A549 (cell line): Measurements from ENCODE around the gene IGSF22. TPM values are rescaled to one million over a fixed set of nuclear protein-coding genes. Genes with fewer than 3 reads are reported as not detected.

Experiments used
- ATAC-seq, 2 experiments: fragments of 200-7000 bp in 1 of 2; fragments of >200 bp in 1 of 2; cut with Nextera tagmentation in 1 of 2; cut with Tn5 transposase in 1 of 2; 3 replicates each; pipeline versions ENCODE4 v1.8.0 to v1.9.1; 2018 to 2020; ENCODE audit warnings: mild to moderate bottlenecking in 1 of 2, moderate library complexity in 1 of 2
- CTCF ChIA-PET: fragments of 300-600 bp; sonication (Branson Sonifier 250); formaldehyde crosslinking; extraction: SDS; loops from one replicate; lab custom pipeline; 2021; ENCODE audit warnings: antibody characterized with exemption, inconsistent platforms; lab: Yijun Ruan, JAX
- POLR2A ChIA-PET: fragments of 350-600 bp; formaldehyde crosslinking; extraction: SDS; loops from one replicate; lab custom pipeline; 2021; ENCODE audit warnings: antibody characterized with exemption, inconsistent platforms; lab: Yijun Ruan, JAX
- DNase-seq, 2 experiments: peaks; one replicate each; pipeline versions ENCODE4 v3.0.0 to v3.0.0-alpha.2; 2011 to 2016; ENCODE audit warnings: low read depth in 1 of 2, low spot score in 1 of 2
- FAIRE-seq: peaks from 2 replicates; lab custom pipeline; 2011; peaks lifted over from hg19 to GRCh38; lab: Jason Lieb, UNC
- H3K27ac ChIP-seq, 2 experiments: fragments of >200 bp; sonication (Bioruptor Twin); formaldehyde crosslinking; 3 replicates each; pipeline ENCODE4 v1.5.1; 2016 to 2017
- H3K4me1 ChIP-seq: fragments of >200 bp; sonication (Bioruptor Twin); formaldehyde crosslinking; 3 replicates; pipeline ENCODE4 v1.6.1; 2016
- H3K4me2 ChIP-seq: fragments of >200 bp; sonication (Bioruptor Twin); formaldehyde crosslinking; 3 replicates; pipeline ENCODE4 v1.6.1; 2016
- H3K4me3 ChIP-seq: fragments of >200 bp; sonication (Bioruptor Twin); formaldehyde crosslinking; 3 replicates; pipeline ENCODE4 v1.5.1; 2016
- H3K9me3 ChIP-seq: fragments of >200 bp; sonication (Bioruptor Twin); formaldehyde crosslinking; 3 replicates; pipeline ENCODE4 v1.6.1; 2016
- CBX8 ChIP-seq: fragments of 200-600 bp; sonication (generic); IDR thresholded peaks from 2 replicates; pipeline ENCODE4 v1.6.1; 2016
- CEBPB ChIP-seq, 2 experiments: fragments of >200 bp in 1 of 2; sonication (Bioruptor Twin) in 1 of 2; formaldehyde crosslinking in 1 of 2; IDR thresholded peaks; 2 replicates each; pipeline ENCODE4 v1.6.1; 2012 to 2016
- EP300 ChIP-seq, 2 experiments: fragments of >200 bp; sonication (Bioruptor Twin); formaldehyde crosslinking; IDR thresholded peaks; 2 replicates in 1 of 2; 3 replicates in 1 of 2; pipeline ENCODE4 v1.6.1; 2016 to 2017
- ESRRA ChIP-seq: fragments of 150-350 bp; IDR thresholded peaks from 2 replicates; pipeline ENCODE4 v1.6.1; 2014; ENCODE audit warnings: mild to moderate bottlenecking, low read length, borderline replicate concordance
- FOSL2 ChIP-seq, 2 experiments: fragments of 450-650 bp in 1 of 2; fragments of >200 bp in 1 of 2; sonication (Bioruptor Twin) in 1 of 2; formaldehyde crosslinking; IDR thresholded peaks; 2 replicates each; pipeline versions ENCODE4 v1.5.0 to v1.6.1; 2016 to 2020; ENCODE audit warnings: mild to moderate bottlenecking in 1 of 2, moderate library complexity in 1 of 2
- HOXB5 ChIP-seq: fragments of 250-450 bp; sonication (Bioruptor Pico); IDR thresholded peaks from 2 replicates; pipeline ENCODE4 v1.5.0; 2020; ENCODE audit warnings: mild to moderate bottlenecking, moderate library complexity
- JUNB ChIP-seq: fragments of >200 bp; sonication (Bioruptor Twin); formaldehyde crosslinking; IDR thresholded peaks from 2 replicates; pipeline ENCODE4 v1.6.1; 2016
- KDM1A ChIP-seq: fragments of 200-600 bp; sonication (generic); IDR thresholded peaks from 2 replicates; pipeline ENCODE4 v1.6.1; 2016; ENCODE audit warnings: low read depth, mild to moderate bottlenecking
- MAFK ChIP-seq: fragments of 450-650 bp; IDR thresholded peaks from 2 replicates; pipeline ENCODE4 v1.6.1; 2014; ENCODE audit not compliant: partially characterized antibody
- MYC ChIP-seq: IDR thresholded peaks from 2 replicates; pipeline ENCODE4 v1.6.1; 2012; ENCODE audit warnings: mild to moderate bottlenecking, inconsistent platforms, low read length, improper control_type of control experiment, borderline replicate concordance
- NFE2L2 ChIP-seq: fragments of 150-350 bp; conservative IDR thresholded peaks from 2 replicates; pipeline ENCODE4 v1.6.1; 2014; ENCODE audit warnings: low read length
- POLR2A ChIP-seq: IDR thresholded peaks from 2 replicates; pipeline ENCODE4 v1.6.1; 2012; ENCODE audit warnings: mild to moderate bottlenecking, low read length
- POLR2AphosphoS2 ChIP-seq: conservative IDR thresholded peaks from 2 replicates; pipeline ENCODE4 v1.6.1; 2012; ENCODE audit warnings: low read length, improper control_type of control experiment, inconsistent platforms
- RAD21 ChIP-seq, 2 experiments: fragments of >200 bp in 1 of 2; sonication (Bioruptor Twin) in 1 of 2; formaldehyde crosslinking in 1 of 2; IDR thresholded peaks in 1 of 2; conservative IDR thresholded peaks in 1 of 2; 2 replicates in 1 of 2; 3 replicates in 1 of 2; pipeline ENCODE4 v1.6.1; 2012 to 2018; ENCODE audit warnings: inconsistent platforms in 1 of 2
- RCOR1 ChIP-seq: fragments of 150-350 bp; IDR thresholded peaks from 2 replicates; pipeline ENCODE4 v1.6.1; 2014; ENCODE audit warnings: antibody characterized with exemption, low read length, low read depth
- RNF2 ChIP-seq: fragments of 200-600 bp; sonication (generic); IDR thresholded peaks from 2 replicates; pipeline ENCODE4 v1.6.1; 2016; ENCODE audit warnings: low read depth, mild to moderate bottlenecking, antibody characterized with exemption, moderate library complexity, borderline replicate concordance
- SMC3 ChIP-seq: fragments of >200 bp; sonication (Bioruptor Twin); formaldehyde crosslinking; IDR thresholded peaks from 3 replicates; pipeline ENCODE4 v1.6.1; 2018; ENCODE audit warnings: inconsistent platforms
- ZC3H11A ChIP-seq: fragments of 450-650 bp; IDR thresholded peaks from 2 replicates; pipeline ENCODE4 v1.6.1; 2014; ENCODE audit warnings: antibody characterized with exemption, mild to moderate bottlenecking
- ZFP36 ChIP-seq: fragments of 450-650 bp; IDR thresholded peaks from 2 replicates; pipeline ENCODE4 v1.6.1; 2014; ENCODE audit warnings: borderline replicate concordance; ENCODE audit not compliant: partially characterized antibody
- ZSCAN20 ChIP-seq: fragments of 250-450 bp; sonication (Bioruptor Pico); IDR thresholded peaks from 2 replicates; pipeline ENCODE4 v1.8.0; 2022; ENCODE audit warnings: mild to moderate bottlenecking, moderate library complexity
- WGBS: methylation state at CpG from one replicate; pipeline ENCODE4 v1.1.6; 2017; ENCODE audit errors: missing lambda C conversion rate; 5-methylcytosine and 5-hydroxymethylcytosine counted together
- polyA plus RNA-seq, 4 experiments: library from polyadenylated mRNA; depleted of rRNA in 3 of 4; stranded (reverse); fragments of >200 nt; fragmentation: RNase III in 1 of 4; extraction: RNeasy Plus Mini Kit Qiagen cat#74134 plus additional on column Dnase treatment in 1 of 4; gene quantifications; 2 replicates in 3 of 4; 3 replicates in 1 of 4; pipeline ENCODE4 v1.2.3, GENCODE V29; 2011 to 2017
- TF ChIP-seq, protein P1 (sequence below): fragments of >200 bp; sonication (Bioruptor Twin); formaldehyde crosslinking; IDR thresholded peaks from 3 replicates; pipeline ENCODE4 v1.5.1; 2016
- TF ChIP-seq, protein P2 (sequence below): fragments of >200 bp; sonication (Bioruptor Twin); formaldehyde crosslinking; IDR thresholded peaks from 3 replicates; pipeline ENCODE4 v1.6.1; 2016

Gene IGSF22
- polyA plus RNA-seq, 2 of the 4 experiments (the other 2 are of a cell fraction): 0.06 TPM; not detected in 1

DNA sequence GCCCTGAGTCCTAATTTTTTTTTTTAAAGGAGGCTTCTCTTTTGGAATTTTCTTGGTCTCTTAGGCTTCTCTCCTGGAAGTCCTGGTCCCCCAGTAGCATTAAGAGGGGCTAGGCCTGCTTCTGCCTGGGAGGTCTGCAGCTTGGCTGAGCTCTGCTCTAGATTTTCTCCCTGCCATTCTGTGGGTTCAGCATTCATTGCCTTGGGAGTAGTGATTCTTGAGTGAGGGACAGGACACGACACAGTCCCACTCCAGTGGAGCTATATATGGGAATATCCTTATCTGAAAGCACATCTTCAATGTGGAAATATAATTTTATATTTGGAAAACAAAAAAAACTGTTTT, 3.7 kb downstream of the IGSF22 start:
- FAIRE-seq (no peak), DNase-seq (no peak), ATAC-seq (peak in 1 of 2 experiments; percentile 2; a peak in 2 of 6 replicates)
- no peaks in the 10 kb centered on the region for H3K9me3 ChIP-seq
- ChIA-PET CTCF (interaction anchor here (0.7 to 5.5 kb wide), 46 partner anchors 9 to 850 kb away, joined by 3 to 45 read pairs (median 4); partner anchors contain the start of gene TSG101), POLR2A (interaction anchor here (0.6 to 2.3 kb wide), 4 partner anchors 88 to 607 kb away, joined by 3 to 9 read pairs (median 4); partner anchors contain the start of genes LDHA, SPTY2D1 and TSG101)
- peak overlapping the region; percentile 98 for H3K4me2 ChIP-seq
- TF ChIP-seq CBX8: no peak
- TF ChIP-seq, protein P1, sequence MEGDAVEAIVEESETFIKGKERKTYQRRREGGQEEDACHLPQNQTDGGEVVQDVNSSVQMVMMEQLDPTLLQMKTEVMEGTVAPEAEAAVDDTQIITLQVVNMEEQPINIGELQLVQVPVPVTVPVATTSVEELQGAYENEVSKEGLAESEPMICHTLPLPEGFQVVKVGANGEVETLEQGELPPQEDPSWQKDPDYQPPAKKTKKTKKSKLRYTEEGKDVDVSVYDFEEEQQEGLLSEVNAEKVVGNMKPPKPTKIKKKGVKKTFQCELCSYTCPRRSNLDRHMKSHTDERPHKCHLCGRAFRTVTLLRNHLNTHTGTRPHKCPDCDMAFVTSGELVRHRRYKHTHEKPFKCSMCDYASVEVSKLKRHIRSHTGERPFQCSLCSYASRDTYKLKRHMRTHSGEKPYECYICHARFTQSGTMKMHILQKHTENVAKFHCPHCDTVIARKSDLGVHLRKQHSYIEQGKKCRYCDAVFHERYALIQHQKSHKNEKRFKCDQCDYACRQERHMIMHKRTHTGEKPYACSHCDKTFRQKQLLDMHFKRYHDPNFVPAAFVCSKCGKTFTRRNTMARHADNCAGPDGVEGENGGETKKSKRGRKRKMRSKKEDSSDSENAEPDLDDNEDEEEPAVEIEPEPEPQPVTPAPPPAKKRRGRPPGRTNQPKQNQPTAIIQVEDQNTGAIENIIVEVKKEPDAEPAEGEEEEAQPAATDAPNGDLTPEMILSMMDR: 0 out of 3 replicates have a peak, but pooled peaks have one; percentile 6
- no peak overlapping the region for H3K27ac ChIP-seq
- 38% methylated on average over 1 of the region's 1 CpG for WGBS
- no peaks in the 10 kb centered on the region for H3K4me1 ChIP-seq
- H3K4me3 ChIP-seq: no peak overlapping the region; the same call in 2 of the 3 replicates

DNA sequence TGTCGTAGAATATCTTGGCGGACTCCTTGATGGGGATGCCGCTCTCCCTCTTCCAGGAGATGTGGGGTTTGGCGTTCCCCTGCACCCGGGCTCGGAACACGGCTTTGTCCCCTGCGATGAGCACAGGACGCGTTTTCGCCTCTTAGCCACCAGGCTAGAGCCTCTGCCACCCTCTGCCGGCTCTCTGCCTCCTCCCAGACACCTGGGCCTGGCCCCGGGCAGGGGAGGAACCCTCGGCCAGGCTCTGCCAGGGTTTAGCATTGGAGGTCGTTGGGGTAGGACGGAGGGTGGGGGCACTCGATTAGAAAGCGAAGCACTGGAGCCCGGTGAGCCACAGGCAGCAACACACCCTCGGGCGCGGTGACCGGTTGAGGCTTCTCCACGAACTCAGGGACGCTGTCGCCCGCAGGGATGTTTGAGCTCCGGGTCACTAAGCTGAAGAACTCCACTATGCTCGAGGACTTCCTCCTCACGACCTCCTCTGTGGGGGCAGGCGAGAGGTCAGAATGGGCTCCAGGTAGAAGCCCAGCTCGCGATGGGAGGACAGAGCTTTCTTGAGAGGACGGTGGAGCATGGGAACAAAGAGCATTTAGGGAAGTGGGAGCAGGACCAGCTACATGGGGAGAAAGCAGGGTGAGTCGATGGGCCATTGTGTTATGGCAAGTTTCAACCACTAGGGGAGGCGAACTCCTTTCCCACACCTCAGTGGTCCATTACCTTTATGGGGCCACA, 4.3 kb downstream of the IGSF22 start:
- TF ChIP-seq CBX8 (no peak), ZFP36 (no peak), RAD21 (conservative IDR thresholded peaks at IDR 0.05 in 1 of 2, IDR thresholded peaks at IDR 0.05 in 1 of 2) (peak; percentile 17 to 41; a peak in 1 of 5 replicates), POLR2AphosphoS2 (no peak), POLR2A (no peak), ESRRA (no peak), EP300 (IDR thresholded peaks at IDR 0.05) (no peak), RCOR1 (no peak), MYC (no peak), HOXB5 (CRISPR knock-in tag) (no peak), ZC3H11A (no peak), JUNB (no peak), CEBPB (IDR thresholded peaks at IDR 0.05) (no peak), SMC3 (peak; percentile 6; the same call in 1 of the 3 replicates), KDM1A (no peak), RNF2 (no peak), FOSL2 (IDR thresholded peaks at IDR 0.05) (no peak), FOSL2 (CRISPR knock-in tag; IDR thresholded peaks at IDR 0.05) (no peak), MAFK (no peak), NFE2L2 (no peak), ZSCAN20 (CRISPR knock-in tag) (no peak)
- TF ChIP-seq, protein P2, sequence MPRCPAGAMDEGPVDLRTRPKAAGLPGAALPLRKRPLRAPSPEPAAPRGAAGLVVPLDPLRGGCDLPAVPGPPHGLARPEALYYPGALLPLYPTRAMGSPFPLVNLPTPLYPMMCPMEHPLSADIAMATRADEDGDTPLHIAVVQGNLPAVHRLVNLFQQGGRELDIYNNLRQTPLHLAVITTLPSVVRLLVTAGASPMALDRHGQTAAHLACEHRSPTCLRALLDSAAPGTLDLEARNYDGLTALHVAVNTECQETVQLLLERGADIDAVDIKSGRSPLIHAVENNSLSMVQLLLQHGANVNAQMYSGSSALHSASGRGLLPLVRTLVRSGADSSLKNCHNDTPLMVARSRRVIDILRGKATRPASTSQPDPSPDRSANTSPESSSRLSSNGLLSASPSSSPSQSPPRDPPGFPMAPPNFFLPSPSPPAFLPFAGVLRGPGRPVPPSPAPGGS: no peak
- TF ChIP-seq, protein P1: peak; percentile 54
- H3K27ac ChIP-seq: peak overlapping the region; percentile 18 to 77

More for the DNA sequence above, 4.3 kb downstream of the IGSF22 start:
- Histone ChIP-seq H3K4me1 (no peaks in the 10 kb centered on the region), H3K9me3 (no peaks in the 10 kb centered on the region), H3K4me2 (peak overlapping the region; percentile 98), H3K4me3 (peak overlapping the region; percentile 64)
- ChIA-PET CTCF (interaction anchor here (0.6 to 5.5 kb wide), 45 partner anchors 9 to 851 kb away, joined by 3 to 45 read pairs (median 4); partner anchors contain the start of genes SPTY2D1 and TSG101), POLR2A (interaction anchor here (0.6 to 2.3 kb wide), 4 partner anchors 87 to 606 kb away, joined by 3 to 9 read pairs (median 4); partner anchors contain the start of genes LDHA, SPTY2D1 and TSG101)
- ATAC-seq (peak; percentile 77 to 88), FAIRE-seq (no peak), DNase-seq (peak; percentile 64 to 75)
- 9% methylated on average over 33 of the region's 36 CpGs for WGBS
